ENCODE results near the gene NACC2. TPM values are rescaled to one million over a fixed set of nuclear protein-coding genes. Genes with fewer than 3 reads are reported as not detected.

NACC2 gene
- polyA plus RNA-seq, 3 donors: 8.7 to 9.3 (median 9.1) TPM

- no peak for DNase-seq
Observed at GRCh38 chr9:136132512-136133050, 37.5 kb upstream of the NACC2 start.

- DNase-seq: no peak
Observed at GRCh38 chr9:136131629-136132511, 36.8 kb upstream of the NACC2 start.

- no peak for DNase-seq
Observed at GRCh38 chr9:136129176-136129575, 34.1 kb upstream of the NACC2 start.

DNA sequence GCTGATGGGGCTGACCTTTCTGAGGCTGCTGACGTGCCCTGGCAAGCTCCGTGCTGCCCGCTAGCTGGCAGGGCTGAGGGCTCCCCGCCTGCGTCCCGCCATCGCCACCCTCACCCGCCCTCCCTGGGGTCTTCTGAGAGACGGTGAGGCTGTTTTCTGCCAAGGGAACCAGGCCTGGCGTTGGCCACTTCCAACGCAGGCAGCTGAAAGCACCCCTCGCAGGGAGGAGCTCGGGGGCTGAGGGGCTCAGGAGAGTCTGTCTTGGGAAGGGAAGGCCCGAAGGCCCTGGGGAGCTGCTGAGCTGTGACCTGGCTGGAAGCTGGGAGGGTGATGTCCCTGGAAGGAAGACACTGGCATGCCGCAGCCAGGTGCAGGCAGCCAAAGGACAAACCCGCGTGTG lies 33.3 kb upstream of the NACC2 start:
- no peak for DNase-seq

DNA sequence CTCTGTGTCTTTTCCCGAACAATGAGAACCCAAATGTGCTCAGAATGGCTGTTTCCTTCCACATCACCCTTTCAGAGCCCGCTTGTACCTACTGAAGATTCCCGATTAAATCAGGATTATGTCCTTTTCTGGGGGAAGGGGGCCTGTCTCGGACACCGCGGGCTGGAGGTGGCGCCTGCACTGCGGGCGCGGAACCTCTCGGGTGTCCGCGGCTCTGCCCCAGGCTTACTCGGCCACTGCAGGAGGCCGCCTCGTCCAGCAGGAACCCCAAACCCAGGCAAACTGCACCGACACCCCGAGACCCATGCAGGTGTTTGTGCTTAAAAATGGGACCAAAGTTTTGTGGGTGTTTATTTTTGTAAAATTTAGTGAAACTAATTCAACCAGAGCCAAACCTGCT lies 32.2 kb upstream of the NACC2 start:
- DNase-seq: no peak

DNA sequence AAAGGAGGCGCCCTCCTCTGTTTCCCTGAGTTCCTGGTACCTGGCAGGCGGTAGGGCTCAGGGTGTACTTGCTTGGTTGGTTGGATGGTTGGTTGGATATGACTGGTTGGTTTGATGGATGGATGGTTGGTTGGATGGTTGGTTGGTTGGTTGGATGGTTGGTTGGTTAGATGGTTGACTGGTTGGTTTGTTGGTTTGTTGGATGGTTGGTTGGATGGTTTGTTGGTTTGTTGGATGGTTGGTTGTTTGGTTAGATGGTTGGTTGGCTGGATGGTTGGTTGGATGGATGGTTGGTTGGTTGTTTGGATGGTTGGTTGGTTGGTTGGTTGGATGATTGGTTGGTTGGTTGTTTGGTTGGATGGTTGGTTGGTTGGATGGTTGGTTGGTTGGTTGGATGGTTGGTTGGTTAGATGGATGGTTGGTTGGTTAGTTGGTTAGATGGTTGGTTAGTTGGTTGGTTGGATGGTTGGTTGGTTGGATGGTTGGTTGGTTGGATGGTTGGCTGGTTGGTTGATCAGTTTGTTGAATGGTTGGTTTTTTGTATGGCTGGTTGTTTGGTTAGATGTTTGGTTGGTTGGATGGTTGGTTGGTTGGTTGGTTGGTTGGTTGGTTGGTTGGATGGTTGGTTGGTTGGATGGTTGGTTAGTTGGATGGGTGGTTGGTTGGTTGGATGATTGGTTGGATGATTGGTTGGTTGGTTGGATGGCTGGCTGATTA lies 30.0 kb upstream of the NACC2 start:
- no peak for DNase-seq

DNA sequence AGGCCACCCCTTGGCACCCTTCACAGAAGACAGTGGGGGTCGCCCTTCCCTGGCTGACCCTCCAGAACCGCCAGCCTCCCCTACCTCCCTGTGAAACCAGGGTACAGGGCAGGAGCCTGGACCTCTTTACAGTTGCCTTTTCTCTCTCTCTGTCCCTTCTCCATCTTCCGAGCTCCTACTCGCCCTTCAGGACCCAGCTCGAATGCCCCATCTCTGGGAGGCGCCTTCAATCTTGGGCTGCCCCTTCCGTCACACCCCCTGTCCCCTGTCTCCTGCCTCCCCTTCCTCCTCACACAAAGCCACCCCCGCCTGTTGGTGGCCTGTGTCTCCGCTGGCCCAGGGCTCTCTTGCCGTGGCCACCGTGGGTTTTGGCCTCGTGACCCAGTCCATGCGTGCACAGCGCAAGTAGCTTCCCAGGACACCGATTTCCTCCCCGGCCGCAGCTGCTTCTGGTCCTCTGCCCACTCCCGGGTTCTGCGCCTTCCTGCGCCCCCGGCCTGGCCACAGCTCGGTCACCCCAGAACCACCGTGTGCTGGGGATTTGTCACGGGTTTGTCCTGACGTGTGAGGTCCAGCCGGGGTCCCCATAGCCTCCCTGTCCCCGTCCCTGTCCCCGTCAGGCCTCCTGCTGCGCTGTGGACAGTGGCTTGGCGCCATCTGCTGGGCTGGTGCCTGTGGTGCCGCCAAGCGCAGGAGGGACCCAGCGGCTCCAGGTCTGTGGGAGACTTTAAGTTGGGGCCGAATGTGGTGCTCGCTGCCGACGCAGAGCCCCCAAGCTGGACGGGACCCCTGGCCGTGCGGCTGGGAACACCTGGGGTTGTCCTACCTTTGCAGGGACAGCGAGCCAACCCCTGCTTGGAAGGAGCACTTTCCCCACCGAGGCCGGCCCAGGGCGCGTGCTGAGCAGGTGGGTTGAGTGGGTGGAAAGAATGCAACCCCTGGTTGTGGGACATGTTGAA lies 27.6 kb upstream of the NACC2 start:
- DNase-seq: no peak

DNA sequence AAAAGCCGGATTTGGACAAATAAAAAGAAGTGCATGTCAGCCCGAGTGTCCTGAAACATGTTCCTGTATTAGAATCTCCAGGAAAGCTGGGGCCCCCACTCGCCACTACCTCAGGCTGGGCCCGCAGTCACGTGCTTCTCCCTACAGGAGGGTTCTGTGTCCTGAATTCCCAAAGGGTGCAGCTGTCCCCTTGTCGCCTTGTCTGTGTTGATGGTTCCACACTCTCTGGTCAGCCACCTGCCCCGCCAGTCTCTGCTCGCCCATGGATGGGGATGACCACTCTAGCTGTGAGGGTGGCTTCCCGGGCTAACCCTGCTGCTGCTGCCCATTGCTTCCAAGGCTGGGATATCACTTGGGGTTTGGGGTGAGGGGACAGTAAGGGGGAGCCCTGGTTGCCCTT lies 26.7 kb upstream of the NACC2 start:
- DNase-seq: no peak

DNA sequence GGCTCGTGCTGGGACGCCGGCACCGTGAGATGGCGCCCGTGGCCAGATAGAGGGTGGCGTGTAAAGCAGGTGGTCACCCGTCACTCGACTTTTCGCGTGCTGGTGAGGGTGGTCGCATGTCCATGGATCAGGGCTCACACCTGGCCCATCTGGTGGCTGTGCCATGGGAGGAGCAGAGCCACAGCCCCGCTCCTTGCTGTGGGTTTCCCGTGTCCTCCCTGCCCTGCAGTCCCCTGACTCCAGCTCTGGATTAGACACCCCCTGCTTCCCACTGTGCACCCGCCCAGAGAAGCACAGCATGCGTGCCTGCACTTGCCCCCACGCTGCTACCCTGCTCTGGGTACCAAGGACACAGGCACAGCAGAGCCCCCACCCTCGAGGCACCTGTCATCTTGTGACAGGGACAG lies 25.4 kb upstream of the NACC2 start:
- DNase-seq: no peak

- DNase-seq: no peak
Observed at GRCh38 chr9:136119883-136120393, 24.8 kb upstream of the NACC2 start.

DNA sequence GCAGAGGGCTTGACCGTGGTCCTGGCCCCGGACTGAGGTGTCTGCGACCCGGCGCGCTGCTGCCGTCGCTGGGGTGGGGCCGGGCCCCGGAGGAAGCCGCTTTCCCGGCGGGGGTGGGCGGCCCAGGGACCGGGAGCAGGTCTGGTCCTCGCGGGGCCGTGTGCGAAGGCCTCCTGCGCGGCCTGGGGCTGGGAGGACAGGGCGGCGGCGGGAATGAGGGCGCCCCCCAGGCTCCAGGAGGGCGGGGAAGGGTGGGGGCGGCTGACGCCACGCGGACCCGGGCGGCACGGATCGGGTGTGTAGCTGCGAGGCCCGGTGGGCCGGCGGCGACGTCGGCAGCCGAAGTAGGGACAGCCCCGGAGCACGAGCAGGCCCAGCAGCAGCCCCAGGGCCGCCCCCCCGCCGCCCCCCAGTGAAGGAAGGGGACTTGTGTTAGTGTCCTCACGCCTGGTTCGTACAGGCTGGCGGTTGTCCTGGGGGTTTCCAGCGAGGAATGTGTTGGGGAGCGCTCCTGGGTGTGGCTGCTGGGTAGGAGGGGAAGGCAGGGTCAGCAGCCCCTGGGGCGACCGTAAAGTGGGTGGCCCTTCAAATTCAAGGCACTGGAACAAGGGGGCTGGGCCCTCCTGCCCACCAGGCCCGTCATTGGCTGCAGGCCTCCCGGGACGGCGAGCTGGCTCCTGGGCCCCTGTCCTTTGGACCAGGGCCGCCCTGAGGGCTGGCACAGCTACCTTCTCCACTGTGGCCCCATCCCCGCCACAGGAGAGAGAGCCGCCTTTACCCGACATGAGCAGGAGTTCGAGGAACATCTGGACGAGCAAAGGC lies 24.2 kb upstream of the NACC2 start:
- no peak for DNase-seq

- DNase-seq: peak; percentile 94
Observed at GRCh38 chr9:136118320-136119060, 23.4 kb upstream of the NACC2 start, which contains the start of gene TMEM250. TSS of gene TMEM250 (minus strand) at chr9:136118875. CDS start at chr9:136116900, 1,975 bp downstream.

- no peak for DNase-seq
Observed at GRCh38 chr9:136117916-136118319, 22.8 kb upstream of the NACC2 start.

DNA sequence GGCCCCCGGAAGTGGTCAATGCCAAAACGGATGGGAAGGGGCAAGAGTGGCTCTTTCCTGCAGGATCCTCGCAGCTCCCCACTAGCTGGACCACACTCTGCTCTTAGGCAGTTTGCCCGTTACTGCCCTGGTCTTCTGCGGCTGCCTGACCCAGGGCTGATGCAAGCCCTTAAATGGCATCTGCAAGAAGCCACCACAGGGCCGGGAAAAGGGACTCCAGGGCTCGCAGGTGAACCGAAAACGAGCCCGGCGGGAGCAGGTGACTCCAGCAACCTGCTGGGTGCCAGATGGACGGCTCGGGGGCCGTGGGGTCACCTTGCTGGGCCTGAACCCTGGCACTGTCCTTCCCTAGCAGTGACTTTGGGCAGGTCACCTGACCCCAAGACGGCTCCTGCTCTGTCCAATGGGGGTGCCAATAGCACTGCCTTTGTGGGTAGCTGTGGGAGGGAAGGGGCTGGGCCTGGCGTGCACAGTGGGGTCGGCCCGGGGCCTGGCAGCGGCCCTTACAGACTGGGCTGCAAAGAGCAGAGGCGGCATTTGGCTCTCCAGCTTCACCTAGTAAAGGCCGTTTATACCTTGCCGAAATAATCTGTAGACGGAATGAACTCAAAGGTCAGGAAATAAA lies 22.3 kb upstream of the NACC2 start:
- no peak for DNase-seq

GRCh38 chr9:136116360-136117098 lies 21.4 kb upstream of the NACC2 start:
- no peak for DNase-seq

DNA sequence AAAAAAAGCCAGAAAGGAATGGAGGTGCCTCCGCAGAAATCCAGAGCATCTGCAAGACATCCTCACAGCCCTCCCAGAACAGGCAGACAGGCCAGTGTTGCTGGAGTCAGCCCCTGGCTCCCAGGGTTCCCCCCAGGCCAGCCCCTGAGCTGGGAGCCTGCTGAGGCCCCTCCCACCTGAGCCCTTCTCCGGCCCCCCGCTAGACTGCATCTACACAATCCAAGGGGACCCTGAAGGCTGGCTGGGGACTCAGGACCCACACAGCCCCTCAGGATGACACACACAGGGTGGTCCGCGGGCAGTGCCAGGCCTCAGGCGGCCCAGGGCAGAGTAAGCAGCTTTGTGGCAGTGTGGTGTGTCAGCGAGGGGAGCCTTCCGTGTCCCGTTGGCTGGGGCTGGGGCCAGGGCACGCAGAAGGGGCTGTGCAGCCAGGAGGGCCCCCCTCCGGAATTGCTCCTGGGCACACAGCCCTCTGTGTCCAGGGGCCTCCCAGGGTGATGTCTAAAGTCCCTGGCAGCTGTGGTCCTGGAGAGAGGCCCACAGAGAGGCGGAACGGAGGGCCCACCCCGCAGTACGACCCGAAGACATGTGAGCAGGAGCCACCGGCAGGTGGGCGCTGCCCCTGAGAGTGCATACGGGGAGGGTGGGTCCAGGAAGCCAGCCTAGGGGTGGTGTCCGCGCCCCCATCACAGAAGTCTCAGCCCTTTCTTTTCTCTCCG lies 20.7 kb upstream of the NACC2 start:
- no peak for DNase-seq

DNA sequence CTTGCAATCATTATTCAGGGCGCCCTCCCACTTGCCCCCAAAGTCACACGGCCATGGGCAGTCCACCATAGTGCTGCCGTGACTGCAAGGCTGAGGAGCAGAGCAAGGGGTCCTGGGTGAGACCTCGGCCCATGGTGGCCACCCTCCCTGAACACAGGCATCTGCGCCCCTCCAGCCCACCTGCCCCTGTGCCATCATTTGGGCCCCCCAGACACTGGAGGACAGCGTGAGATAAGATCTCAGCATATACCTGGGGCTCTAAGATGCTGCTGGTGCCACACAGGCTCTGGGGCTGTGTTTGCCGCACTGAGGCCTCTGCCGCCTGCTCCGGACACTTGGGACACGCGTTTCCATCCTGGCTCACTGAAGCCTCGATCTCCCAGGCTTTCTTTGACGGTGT lies 20.1 kb upstream of the NACC2 start:
- no peak for DNase-seq

GRCh38 chr9:136114610-136115009 lies 19.5 kb upstream of the NACC2 start:
- no peak for DNase-seq

Measured in renal pelvis (tissue), 4 donors.